Erythroblast (primary cell): ENCODE measurements around the gene SPATA17.

Experiments used
- GATA1 ChIP-seq: IDR thresholded peaks from 2 replicates; pipeline ENCODE4 v1.6.1; 2011; ENCODE audit warnings: low read depth, mild to moderate bottlenecking, control low read depth, low read length, moderate library complexity
- POLR2A ChIP-seq: IDR thresholded peaks from 2 replicates; pipeline ENCODE4 v1.6.1; 2011; ENCODE audit warnings: mild to moderate bottlenecking, low read length

DNA sequence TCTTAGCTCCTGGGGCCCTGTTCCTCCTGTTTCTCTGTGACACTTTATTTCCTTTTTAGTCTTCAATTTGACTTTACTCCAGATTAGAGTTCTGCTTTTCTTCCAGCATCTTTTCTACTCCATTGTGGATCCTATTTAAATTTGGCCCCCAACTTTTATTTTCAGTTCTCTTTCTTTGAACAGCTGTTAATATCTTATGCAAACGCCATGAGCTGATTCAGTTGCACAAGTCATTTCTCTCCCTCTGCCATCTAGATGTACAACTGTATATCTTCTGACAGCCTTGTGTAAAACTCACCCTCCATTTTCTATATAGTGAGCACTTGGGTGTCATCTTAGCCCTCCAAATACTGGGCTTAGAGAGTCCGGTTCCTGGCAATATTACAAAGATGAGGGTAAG, 42.2 kb downstream of the SPATA17 start:
- no peak for TF ChIP-seq POLR2A
- no peak for TF ChIP-seq GATA1
